ENCODE measurements around the gene PEX11A.
A peak's percentile ranks its signal among the peaks of the same experiment; 100 is the strongest.
"Not testable (repeated sequence)": the region's sequence is repeated elsewhere in the genome, so short reads cannot be mapped to it uniquely, and the experiment has no call there.

Gene PEX11A, protein sequence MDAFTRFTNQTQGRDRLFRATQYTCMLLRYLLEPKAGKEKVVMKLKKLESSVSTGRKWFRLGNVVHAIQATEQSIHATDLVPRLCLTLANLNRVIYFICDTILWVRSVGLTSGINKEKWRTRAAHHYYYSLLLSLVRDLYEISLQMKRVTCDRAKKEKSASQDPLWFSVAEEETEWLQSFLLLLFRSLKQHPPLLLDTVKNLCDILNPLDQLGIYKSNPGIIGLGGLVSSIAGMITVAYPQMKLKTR

DNA sequence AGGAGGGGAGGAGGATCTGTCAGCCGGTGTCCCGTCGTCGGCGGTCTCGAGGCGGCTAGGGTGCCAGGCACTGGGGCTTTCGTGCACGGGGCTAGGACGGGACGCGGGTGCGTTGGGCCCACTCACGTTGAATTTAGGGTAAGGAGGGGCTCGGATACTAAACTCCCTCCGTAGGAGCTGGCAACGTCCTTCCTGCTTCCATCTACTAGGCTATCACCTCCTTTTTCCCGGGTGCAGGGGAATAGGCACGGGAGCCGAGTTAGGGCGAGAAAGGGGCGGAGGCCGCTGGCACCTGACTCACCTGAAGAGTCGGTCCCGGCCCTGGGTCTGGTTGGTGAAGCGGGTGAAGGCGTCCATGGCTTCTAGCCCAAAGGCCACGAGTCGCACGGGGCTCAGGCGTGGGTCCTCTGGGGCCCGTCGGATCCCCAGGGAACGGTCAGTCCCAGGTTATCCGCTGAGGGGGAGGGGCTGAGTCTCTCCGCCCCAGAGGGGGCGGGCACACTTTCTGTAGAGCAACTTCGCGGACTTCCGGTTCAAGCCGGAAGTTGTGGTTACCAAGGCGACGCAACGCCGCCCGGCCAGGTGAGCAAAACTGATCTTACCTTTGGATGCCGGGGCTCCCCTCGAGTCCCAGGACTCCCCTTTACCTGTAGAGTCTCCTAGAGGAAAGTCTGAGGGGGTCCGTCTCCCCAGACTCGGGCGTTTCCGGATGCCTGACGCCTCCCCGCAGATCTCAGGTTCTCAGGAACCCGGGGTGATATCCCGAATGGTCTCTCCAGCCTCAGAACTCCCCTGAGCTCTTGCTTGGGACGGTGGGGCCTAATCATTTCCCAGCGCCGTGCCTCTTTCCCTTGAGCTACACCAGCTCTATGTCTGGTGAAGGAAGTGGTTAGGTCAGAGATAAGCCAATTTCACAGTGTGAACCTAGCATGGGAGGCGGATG, at the start of gene PEX11A, which contains the start of gene WDR93:
TSS of gene PEX11A (minus strand) at position 479 of the 943 bp plus-strand sequence. CDS start at position 357, 122 bp downstream.
TSS of gene WDR93 (plus strand) at position 536 of the 943 bp plus-strand sequence. CDS start 10,936 bp downstream, outside the sequence.
- DNase-seq, result peak; percentile 86

DNA sequence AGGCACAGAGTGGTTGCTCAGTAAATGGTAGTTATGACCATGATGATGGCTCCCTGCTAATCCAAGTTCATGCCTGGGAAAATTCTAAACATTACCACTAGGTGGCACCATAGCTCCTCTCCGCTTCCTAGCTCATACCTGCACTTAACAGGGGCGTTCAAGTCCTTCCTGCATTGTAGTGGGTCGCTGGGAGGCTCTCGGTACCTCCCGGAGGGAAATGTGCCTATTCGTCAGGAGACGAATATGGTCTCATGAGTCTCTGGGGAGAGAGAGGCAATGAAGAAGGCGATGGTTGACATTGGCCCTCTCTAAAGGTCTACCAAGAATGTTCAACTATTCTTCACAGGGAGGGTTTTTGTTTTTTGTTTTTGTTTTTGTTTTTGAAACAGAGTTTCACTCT, 49.6 kb upstream of the PEX11A start:
- peak; percentile 63 for DNase-seq

DNA sequence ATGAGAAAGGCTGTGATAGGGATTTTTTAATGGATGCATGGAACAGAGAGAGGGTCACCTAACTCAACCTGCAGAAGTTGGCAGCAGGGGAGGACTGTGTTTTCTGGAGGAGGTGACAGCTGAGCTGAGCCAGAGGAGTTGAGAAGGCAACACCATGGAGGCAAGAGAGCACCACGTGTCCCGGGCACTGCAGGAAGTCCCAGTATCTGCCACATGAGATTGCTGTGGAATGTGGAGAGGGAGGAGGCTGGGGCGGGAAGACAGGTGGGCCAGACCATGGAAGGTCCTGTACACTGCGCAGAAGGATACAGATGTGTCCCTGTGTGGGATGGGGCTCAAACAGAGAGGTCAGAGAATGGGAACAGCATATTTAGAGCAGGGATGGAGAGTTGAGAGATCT, 45.2 kb upstream of the PEX11A start:
- DNase-seq, result no peak

DNA sequence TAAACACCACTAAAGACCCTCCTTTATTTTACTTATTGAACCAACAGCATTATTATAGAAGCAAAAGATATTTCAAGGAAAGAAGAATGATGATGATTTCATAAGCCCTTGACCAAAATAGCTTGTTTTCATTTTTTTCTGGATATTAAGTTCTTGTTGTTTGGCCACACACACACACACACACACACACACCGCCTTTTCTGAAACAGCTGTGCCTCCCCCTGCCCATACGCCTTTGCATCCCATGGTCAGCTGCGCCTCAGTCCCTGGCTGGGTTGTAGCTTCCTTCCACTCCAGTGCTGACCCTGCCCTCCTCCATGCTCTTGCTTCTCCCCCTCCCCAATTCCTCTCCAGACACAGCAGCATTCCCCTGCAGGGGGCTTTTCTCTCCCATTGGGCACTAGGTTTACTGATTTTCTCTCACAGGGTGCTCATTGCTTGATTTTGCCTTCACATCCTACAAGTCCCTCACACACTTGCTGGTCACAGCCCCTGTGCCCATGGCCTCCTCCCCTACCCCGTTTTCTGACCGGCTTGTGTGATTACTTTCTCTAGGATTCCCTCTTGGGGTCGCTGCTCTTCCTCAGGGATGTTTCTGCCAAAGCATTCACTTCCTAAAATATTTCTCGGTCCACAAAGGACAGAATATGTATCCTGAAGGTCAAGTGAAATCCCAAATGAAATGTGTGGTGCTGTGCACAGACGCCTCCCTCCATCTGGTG, 42.1 kb upstream of the PEX11A start:
- no peak for DNase-seq

DNA sequence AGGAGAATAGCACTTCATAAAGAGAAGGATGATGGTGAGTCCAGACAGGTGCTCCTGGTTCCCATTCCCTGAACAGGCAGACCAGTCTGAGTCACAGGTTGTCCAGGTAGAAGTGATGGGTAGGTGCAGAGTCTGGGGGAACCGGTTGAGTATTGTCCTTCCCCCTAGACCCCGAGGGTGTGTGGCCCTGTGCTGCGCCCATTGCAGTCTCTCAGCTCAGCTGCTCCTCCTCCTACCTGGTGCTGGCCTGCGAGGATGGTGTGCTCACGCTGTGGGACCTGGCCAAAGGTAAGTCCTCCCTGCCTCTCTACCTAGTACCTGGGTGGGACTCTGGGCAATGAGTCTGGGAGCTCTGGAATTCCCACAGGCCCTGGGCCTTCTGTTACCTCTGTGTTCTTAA, 40.7 kb upstream of the PEX11A start:
- DNase-seq, result no peak

DNA sequence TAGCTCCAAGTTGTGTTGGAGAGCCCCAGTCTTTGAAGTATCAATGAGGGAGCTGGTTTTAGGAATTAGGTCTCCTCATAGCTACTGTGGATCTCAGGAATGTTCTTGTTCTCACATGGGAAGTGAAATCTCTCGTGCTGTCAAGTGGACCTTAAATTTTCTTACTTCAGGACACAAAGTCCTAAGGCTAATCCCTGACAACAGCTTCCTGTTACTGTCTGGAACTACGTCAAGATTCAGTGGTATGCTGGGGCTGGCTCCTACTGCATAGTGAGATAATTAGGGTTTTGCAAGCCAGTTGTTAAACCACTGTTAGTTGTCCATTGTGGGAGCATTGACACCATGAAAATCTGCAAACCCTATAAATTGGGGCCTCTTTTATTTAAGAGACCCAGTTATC, 37.7 kb upstream of the PEX11A start:
- no peak for DNase-seq

DNA sequence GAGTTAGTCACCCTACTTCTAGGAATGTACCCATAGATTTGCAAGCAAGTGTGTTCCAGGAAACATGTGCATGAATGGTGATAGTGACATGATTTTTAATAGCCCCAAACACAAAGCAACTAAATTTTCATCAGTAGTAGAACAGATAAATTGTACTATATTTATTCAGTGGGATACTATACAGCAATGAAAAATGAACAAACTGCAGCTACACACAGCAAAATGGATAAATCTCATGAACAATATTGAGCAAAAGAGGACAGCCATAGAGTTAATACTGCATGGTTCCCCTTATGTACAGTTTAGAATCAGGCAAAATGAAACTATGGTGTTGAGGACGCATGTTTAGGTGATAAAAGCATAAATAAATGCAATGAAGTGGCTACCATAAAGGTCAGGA, 34.5 kb upstream of the PEX11A start:
- DNase-seq, result no peak

DNA sequence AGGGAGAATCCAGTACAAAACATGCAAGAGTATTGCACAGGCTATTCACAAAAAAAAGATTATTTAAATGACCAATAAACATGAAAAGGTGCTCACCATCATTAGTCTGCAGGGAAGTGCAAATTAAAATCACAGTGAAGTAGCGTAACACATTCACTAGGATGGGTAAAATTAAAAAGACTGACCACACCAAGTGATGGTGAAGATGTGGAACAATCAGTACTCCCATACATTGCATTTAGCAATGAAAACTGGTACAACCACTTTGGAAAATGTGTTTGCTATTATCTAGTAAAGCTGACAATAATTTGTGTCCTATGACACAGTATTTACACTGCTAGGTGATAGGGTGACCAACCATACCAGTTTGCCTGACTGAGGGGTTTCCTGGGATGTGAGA, 34.1 kb upstream of the PEX11A start:
- DNase-seq, result no peak

DNA sequence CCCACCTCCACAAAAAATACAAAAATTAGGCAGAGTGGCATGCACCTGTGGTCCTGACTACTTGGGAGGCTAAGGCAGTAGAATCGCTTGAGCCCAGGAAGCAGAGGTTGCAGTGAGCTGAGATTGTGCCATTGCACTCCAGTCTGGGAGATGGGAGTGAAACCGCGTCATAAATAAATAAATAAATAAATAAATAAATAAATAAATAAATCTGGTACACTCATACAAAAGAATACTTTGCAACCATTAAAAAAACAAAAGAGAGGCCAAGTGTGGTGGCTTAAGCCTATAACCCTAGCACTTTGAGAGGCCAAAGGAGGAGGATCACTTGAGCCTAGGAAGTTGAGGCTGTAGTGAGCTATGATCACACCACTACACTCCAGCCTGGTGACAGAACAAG, 32.5 kb upstream of the PEX11A start:
- no peak for DNase-seq

DNA sequence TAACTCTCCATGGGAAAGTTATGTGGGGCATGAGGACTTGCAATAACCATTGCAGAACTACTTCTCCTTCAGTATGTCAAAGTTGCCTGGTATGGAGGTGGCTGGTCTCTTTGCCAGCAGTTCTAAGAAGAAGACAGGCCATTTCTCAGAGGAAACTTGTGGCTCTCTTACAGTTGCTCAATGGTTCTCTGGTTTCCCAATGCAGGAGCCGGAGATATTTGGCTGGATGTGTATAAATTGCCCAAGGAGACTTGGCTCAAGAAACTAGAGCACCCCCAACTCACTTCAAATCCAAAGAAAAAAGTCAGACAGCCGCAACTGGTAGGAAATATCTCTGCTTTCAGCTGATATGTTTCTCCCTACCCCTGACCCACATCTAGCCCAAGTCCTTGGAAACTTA, 24.2 kb upstream of the PEX11A start:
- DNase-seq, result no peak

DNA sequence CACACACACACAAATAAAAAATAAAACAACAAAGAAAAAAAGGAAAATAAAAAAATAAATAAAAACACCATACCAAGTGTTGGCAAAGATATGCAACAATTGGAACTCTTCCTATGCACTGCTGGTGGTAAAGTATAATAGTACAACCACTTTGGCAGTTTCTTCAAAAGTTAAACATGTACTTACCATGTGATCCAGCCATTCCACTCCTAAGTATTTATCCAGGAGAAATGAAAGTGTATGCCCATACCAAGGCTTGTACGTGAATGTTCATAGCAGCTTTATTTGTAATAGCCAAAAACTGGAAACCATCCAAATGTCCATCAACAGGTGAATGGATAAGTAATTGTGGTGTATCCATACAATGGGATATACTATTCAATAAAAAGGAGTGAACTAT, 17.0 kb upstream of the PEX11A start:
- no peak for DNase-seq

DNA sequence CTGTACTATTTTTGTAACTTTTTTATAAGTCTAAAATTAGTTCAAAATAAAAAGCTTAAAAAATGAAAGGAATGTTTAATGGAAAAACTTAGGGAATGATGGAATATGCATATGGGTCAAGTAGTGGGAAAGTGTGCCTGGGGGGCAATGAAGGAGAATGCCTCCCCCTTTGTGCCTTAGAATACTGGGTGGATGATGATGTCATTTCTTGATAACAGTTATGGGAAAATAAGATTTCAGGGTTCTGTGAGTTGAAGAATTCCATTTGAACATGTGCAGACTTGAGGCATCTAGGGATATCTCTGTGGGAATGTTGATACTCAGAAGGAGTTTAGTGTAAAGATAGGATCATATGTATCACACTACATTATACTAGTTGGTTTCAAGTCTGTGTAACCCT, 13.9 kb upstream of the PEX11A start:
- DNase-seq, result no peak

DNA sequence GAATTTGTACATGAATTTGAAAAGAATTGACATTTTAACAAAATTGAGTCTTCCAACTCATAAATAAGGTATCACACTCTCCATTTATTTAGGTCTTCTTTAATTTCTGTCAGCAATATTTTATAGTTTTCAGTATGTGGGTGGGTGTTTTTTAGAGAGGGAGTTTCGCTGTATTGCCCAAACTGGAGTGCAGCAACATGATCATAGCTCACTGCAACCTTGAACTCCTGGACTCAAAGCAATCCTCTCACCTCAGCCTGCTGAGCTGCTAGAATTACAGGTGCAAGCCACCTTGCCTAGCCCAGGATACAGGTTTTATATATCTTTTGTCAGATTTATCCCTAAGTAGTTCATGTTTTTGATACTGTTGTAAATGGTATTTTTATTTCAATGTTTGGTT, 4.6 kb upstream of the PEX11A start:
- DNase-seq, result no peak

DNA sequence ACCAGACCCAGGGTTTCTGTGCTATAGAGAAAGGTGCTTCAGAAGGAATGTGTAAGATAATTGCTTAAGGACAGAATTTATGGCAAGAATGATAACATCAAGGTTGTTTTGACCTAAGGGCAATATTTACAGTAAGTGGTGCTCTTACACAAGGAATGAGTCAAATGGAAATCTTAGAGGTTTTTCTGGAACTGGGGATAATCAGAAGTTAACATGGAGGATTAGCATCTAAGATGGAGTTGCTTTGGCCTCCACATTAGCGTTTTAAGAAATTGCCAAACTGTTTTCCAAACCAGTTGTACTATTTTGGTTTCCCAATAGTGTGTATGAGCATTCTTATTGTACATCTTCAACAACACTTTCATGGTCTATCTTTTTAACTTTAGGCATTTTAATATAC, 3.1 kb upstream of the PEX11A start:
- no peak for DNase-seq

DNA sequence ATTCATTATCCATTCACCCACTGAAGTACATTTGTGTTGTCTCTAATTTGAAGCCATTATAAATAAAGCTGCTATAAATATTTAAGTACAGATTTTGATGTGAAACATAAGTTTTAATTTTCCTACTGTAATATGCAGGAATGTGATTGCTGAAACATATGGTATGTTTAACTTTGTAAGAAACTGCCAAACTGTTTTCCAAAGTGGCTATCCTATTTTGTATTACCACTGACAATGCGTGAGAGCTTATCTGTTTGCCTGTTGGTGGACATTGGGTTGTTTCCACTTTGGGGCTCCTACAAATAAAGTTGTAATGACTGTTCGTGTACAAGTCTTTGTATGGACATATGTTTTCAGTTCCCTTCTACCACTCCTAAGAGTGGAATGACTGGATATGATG, 2.5 kb upstream of the PEX11A start:
- DNase-seq, result no peak

DNA sequence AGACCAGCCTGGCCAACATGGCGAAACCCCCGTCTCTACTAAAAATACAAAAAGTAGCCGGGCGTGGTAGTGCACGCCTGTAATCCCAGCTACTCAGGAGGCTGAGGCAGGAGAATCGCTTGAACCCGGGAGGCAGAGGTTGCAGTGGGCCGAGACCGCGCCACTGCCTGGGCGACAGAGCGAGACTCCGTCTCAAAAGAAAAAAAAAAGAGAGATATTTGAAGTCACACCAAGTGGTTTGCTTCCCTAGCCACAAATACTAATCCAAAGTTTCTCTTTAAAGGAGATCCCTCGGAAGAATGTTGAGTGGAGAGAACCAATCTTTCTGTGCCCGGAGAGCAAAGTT, 651 bp downstream of the PEX11A start:
- not testable (repeated sequence) for DNase-seq

DNA sequence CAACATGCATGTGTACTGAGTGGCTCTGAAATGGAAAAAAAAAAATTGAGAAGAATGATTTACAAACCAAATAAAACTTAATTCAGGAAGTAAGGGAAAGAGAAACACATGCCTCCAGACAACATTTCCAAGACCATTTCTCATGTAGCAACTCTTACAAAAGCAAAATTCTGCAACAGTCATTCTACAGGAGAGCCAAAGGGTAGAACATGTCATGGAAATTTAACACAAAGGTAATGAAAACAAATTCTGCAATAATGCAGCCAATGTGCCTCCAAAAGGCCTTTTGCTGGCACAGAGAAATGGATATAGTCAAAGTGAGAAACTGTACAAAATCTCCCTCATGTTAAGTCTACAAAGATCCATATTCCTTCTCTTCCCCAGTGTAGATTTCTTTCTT, 4.0 kb downstream of the PEX11A start:
- DNase-seq, result no peak

DNA sequence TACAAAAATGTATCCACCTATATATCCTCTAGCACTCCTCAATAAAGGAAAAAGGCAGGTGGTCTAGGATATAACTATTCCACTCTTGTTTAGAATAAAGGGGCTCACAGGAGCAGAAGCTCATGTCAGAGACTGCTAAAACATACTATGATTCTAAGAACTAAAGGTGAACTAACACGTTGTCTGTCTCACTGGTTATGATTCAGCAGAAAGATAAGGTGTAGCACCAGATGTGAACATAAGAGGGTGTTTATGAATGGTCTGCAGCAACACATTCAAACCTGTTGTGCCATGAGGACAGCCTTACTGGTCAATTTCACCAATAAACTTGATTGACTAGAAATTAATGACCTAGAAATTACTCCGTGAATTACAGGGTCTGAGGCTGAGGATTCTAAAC, 4.6 kb downstream of the PEX11A start:
- DNase-seq, result no peak

DNA sequence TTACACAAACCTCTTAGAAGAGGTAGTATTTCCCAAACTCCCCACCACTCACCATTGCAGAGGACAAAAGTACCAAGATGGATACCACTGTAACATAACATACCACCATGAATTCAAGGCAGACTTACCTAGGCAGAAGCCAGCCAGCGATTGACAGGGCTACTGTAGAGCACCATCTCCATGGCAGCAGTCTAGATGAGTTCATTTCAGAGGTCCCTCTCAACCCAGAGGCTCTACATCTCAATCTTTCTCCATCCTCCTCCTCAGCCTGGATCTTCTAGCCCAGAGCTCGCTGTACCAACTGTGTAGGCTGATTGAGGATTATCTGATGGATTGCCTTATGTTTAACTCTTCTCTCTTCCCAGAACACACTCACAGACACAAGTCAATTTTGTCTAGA, 9.4 kb downstream of the PEX11A start:
- no peak for DNase-seq

DNA sequence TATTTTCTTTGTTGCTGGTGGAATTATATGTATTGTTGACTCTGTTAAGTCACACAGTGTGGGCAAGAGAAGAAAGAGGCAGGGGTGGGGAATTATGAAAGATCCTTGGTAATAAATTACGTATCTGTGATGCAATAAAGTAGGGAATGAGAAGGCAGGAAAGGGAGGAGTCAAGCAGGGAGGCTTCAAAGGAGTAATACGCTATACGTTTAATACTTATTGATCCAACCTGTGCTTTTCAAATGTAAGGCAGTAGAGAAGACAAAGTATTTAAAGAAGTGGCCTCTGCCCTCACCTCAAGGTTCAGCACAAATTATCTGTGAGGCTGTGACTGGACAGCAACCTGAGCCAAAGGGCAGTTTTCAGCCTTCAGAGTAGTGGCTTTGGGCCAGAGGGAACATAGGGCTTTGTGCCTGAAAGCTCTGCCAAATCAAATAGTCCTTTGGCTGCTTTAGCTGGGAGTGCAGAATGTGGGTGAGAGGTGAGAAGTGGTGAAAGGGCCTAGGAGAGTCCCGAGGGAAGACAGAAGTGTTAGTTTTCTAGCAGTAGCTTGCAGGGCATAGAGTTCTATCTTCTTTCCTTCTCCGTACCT, 10.2 kb downstream of the PEX11A start:
- DNase-seq, result no peak

DNA sequence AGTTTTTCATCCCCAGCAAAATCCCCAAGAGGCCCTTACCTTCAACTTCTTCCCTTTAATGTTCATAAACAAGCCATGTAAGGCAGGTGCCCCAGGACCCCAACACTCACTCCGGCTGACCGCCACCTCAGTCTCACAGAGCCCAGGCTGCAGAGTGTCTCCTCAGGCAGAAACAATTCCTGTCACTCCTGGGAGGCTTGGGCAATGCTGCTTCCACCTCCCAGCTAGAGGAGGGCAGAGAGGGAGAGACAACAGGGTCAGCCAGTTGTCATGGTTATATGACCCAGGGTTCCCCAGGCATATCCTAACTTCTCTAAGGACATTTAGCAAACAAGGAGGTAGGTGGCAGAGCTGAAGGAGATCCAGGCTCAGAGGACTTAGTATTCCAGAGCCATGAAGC, 11.3 kb downstream of the PEX11A start, which contains the start of gene PLIN1:
TSS of gene PLIN1 (minus strand) at position 156 of the 400 bp plus-strand sequence. CDS start 1,878 bp downstream, outside the sequence.
- DNase-seq, result no peak

DNA sequence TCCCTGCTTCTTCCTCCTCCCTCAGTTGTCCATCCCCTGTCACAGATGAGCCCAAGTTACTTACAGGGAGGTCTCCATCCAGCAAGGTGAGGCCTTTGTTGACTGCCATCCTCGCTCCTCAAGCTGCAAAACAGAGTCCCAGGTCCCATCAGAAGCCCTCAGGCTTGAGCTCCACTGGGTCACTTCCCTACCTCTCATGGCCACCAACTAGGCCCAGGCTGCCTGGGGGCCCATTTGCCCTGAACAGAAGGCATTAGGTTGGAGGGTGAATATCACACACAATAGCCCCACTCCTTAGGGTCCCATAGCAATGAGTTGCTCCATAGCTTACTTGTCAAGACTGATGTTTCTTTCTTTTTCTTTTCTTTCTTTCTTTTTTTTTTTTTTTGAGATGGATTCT, 13.2 kb downstream of the PEX11A start:
- no peak for DNase-seq

DNA sequence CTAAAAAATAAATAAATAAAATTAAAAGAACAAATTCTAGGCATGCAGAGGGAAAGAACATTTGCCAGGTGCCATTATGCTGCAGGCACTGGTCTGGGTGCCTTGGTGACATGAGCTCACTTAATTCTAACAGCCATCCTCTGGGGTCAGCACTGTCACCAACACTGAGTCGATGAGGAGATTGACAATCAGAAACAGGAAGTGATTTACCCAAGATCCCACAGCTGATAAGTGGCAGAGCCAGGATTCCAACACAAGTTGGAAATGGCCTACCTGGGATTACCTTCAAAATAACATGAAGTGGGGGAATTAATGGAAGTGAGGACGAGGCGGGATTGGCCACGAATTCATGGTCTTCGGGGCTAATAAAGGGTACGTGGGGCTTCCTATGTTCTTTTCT, 14.9 kb downstream of the PEX11A start:
- no peak for DNase-seq

Measured in CD4-positive, alpha-beta T cell treated with Interleukin-6 for 4 hours (primary cell).